ENCODE results near the gene AKR1A1.
"Not testable (repeated sequence)": the region's sequence is repeated elsewhere in the genome, so short reads cannot be mapped to it uniquely, and the experiment has no call there.

The AKR1A1 gene

GRCh38 chr1:45570631-45571030 lies 20.0 kb downstream of the AKR1A1 start:
- DNase-seq, result no peak

- no peak for DNase-seq
Observed at GRCh38 chr1:45573231-45573804, 22.7 kb downstream of the AKR1A1 start.

GRCh38 chr1:45574105-45574626 lies 23.5 kb downstream of the AKR1A1 start:
- no peak for DNase-seq

GRCh38 chr1:45583264-45583665 lies 32.6 kb downstream of the AKR1A1 start:
- peak; percentile 92 for DNase-seq

- DNase-seq, result peak; percentile 92
Observed at GRCh38 chr1:45583666-45584350, 33.2 kb downstream of the AKR1A1 start, which contains the start of gene NASP. TSS of gene NASP (plus strand) at chr1:45584041. CDS start at chr1:45584147, 106 bp downstream.

GRCh38 chr1:45584351-45585109 lies 33.9 kb downstream of the AKR1A1 start:
- DNase-seq, result peak; percentile 84

GRCh38 chr1:45585110-45585426 lies 34.4 kb downstream of the AKR1A1 start:
- DNase-seq, result no peak

- no peak for DNase-seq
Observed at GRCh38 chr1:45585496-45586075, 35.0 kb downstream of the AKR1A1 start.

GRCh38 chr1:45586769-45587168 lies 36.1 kb downstream of the AKR1A1 start:
- DNase-seq, result no peak

GRCh38 chr1:45589861-45590260 lies 39.2 kb downstream of the AKR1A1 start:
- DNase-seq, result no peak

- DNase-seq, result no peak
Observed at GRCh38 chr1:45594412-45594811, 43.8 kb downstream of the AKR1A1 start.

GRCh38 chr1:45596765-45597164 lies 46.1 kb downstream of the AKR1A1 start:
- DNase-seq, result not testable (repeated sequence)

GRCh38 chr1:45604239-45604638 lies 53.6 kb downstream of the AKR1A1 start:
- no peak for DNase-seq

- no peak for DNase-seq
Observed at GRCh38 chr1:45607404-45608074, 56.9 kb downstream of the AKR1A1 start.

GRCh38 chr1:45608175-45609156 lies 57.8 kb downstream of the AKR1A1 start:
- DNase-seq, result no peak

GRCh38 chr1:45610589-45611226 lies 60.1 kb downstream of the AKR1A1 start:
- no peak for DNase-seq

GRCh38 chr1:45612941-45613579 lies 62.4 kb downstream of the AKR1A1 start:
- no peak for DNase-seq

GRCh38 chr1:45615885-45616284 lies 65.3 kb downstream of the AKR1A1 start:
- no peak for DNase-seq

GRCh38 chr1:45617618-45618017 lies 67.0 kb downstream of the AKR1A1 start:
- DNase-seq, result no peak

GRCh38 chr1:45619149-45619921 lies 68.7 kb downstream of the AKR1A1 start:
- no peak for DNase-seq

All from activated CD4-positive, alpha-beta T cell treated with anti-CD3 and anti-CD28 coated beads, Interleukin-2, amount 50 U/mL, for 1 hour (primary cell).